ENCODE measurements around the gene CCDC171. TPM values are rescaled to one million over a fixed set of nuclear protein-coding genes. Genes with fewer than 3 reads are reported as not detected.

The CCDC171 gene
- total and polyA plus RNA-seq, 10 of the 15 experiments (the other 5 are each of a cell fraction or from before 2014, with no cell fraction given) = 1.00 to 7.2 (median 2.8) TPM

DNA sequence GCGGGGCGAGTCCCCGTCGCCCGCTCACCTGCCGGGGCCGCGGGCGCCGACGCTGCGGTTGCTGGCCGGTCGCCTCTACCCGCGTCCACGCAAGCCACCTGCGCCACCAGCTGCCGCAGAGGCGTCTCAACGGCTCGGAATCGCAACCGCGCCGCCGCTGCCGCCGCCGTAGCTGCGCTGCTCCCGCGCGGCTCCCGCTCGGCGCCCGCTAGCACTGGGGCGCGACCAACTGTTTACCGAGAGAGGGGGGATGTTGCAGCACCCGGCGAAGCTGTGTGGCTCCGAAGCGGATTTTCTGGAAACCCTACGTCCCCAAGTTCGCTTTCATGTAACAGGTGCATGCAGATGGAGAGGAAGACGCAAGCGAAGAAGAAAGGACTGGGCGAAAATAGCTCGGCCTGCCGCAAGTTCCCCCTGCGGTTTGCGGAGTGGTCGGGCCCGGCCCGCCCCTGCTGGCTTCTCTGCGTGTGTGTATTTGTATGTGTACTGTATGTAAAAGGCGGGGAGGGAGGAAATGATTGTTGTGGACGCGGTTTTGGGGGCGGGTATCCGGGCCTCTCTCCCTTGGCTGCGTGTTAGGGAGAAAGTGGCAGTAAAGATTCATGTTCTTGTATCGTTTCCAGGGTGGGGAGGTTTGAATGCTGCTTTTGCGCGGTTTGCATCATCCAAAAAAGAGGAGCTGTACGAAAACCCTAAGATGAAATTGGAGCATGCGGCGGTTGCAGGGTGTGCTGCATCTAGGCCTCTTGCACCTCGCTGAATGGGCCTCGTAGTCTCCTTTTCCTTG, 41.9 kb upstream of the CCDC171 start, which contains the start of gene PSIP1 (continued):
- TF ChIP-seq, protein P1, sequence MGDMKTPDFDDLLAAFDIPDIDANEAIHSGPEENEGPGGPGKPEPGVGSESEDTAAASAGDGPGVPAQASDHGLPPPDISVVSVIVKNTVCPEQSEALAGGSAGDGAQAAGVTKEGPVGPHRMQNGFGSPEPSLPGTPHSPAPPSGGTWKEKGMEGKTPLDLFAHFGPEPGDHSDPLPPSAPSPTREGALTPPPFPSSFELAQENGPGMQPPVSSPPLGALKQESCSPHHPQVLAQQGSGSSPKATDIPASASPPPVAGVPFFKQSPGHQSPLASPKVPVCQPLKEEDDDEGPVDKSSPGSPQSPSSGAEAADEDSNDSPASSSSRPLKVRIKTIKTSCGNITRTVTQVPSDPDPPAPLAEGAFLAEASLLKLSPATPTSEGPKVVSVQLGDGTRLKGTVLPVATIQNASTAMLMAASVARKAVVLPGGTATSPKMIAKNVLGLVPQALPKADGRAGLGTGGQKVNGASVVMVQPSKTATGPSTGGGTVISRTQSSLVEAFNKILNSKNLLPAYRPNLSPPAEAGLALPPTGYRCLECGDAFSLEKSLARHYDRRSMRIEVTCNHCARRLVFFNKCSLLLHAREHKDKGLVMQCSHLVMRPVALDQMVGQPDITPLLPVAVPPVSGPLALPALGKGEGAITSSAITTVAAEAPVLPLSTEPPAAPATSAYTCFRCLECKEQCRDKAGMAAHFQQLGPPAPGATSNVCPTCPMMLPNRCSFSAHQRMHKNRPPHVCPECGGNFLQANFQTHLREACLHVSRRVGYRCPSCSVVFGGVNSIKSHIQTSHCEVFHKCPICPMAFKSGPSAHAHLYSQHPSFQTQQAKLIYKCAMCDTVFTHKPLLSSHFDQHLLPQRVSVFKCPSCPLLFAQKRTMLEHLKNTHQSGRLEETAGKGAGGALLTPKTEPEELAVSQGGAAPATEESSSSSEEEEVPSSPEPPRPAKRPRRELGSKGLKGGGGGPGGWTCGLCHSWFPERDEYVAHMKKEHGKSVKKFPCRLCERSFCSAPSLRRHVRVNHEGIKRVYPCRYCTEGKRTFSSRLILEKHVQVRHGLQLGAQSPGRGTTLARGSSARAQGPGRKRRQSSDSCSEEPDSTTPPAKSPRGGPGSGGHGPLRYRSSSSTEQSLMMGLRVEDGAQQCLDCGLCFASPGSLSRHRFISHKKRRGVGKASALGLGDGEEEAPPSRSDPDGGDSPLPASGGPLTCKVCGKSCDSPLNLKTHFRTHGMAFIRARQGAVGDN (IDR thresholded peaks at IDR 0.05) = peak; percentile 72
- TF ChIP-seq NFYA (IDR thresholded peaks at IDR 0.05; ENCODE audit: borderline replicate concordance, low read depth, low read length) (no peak), SMARCA5 (IDR thresholded peaks at IDR 0.05) (0 out of 2 replicates have a peak, but pooled peaks have one; percentile 83), RELA (IDR thresholded peaks at IDR 0.05; ENCODE audit: borderline replicate concordance, partially characterized antibody) (peak; percentile 86), GABPA (IDR thresholded peaks at IDR 0.05; ENCODE audit: low read depth) (no peak), NR2C2 (IDR thresholded peaks at IDR 0.05; ENCODE audit: borderline replicate concordance, control insufficient read depth, insufficient read length, low read depth) (no peak), MXI1 (IDR thresholded peaks at IDR 0.05; ENCODE audit: low read depth, low read length) (peak; percentile 51; the same call in 1 of the 2 replicates), RAD21 (IDR thresholded peaks at IDR 0.05; ENCODE audit: insufficient read depth, low read depth, low read length) (no peak; the same call in 1 of the 2 replicates), ASH2L (IDR thresholded peaks at IDR 0.05; ENCODE audit: borderline replicate concordance, low read depth) (peak; percentile 99), NFIC (IDR thresholded peaks at IDR 0.05; ENCODE audit: low read depth, low read length) (peak; percentile 82), CREM (IDR thresholded peaks at IDR 0.05; ENCODE audit: low read depth) (peak; percentile 54)
- TF ChIP-seq, protein P2, sequence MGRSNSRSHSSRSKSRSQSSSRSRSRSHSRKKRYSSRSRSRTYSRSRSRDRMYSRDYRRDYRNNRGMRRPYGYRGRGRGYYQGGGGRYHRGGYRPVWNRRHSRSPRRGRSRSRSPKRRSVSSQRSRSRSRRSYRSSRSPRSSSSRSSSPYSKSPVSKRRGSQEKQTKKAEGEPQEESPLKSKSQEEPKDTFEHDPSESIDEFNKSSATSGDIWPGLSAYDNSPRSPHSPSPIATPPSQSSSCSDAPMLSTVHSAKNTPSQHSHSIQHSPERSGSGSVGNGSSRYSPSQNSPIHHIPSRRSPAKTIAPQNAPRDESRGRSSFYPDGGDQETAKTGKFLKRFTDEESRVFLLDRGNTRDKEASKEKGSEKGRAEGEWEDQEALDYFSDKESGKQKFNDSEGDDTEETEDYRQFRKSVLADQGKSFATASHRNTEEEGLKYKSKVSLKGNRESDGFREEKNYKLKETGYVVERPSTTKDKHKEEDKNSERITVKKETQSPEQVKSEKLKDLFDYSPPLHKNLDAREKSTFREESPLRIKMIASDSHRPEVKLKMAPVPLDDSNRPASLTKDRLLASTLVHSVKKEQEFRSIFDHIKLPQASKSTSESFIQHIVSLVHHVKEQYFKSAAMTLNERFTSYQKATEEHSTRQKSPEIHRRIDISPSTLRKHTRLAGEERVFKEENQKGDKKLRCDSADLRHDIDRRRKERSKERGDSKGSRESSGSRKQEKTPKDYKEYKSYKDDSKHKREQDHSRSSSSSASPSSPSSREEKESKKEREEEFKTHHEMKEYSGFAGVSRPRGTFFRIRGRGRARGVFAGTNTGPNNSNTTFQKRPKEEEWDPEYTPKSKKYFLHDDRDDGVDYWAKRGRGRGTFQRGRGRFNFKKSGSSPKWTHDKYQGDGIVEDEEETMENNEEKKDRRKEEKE (IDR thresholded peaks at IDR 0.05) = peak; percentile 99
- TF ChIP-seq, protein P3, sequence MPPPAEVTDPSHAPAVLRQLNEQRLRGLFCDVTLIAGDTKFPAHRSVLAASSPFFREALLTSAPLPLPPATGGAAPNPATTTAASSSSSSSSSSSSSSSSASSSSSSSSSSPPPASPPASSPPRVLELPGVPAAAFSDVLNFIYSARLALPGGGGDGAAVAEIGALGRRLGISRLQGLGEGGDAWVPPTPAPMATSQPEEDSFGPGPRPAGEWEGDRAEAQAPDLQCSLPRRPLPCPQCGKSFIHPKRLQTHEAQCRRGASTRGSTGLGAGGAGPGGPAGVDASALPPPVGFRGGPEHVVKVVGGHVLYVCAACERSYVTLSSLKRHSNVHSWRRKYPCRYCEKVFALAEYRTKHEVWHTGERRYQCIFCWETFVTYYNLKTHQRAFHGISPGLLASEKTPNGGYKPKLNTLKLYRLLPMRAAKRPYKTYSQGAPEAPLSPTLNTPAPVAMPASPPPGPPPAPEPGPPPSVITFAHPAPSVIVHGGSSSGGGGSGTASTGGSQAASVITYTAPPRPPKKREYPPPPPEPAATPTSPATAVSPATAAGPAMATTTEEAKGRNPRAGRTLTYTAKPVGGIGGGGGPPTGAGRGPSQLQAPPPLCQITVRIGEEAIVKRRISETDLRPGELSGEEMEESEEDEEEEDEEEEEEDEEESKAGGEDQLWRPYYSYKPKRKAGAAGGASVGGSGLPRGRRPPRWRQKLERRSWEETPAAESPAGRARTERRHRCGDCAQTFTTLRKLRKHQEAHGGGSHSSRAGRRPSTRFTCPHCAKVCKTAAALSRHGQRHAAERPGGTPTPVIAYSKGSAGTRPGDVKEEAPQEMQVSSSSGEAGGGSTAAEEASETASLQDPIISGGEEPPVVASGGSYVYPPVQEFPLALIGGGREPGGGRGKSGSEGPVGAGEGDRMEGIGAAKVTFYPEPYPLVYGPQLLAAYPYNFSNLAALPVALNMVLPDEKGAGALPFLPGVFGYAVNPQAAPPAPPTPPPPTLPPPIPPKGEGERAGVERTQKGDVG (CRISPR knock-in tag; IDR thresholded peaks at IDR 0.05) = no peak
- TF ChIP-seq, protein P4, sequence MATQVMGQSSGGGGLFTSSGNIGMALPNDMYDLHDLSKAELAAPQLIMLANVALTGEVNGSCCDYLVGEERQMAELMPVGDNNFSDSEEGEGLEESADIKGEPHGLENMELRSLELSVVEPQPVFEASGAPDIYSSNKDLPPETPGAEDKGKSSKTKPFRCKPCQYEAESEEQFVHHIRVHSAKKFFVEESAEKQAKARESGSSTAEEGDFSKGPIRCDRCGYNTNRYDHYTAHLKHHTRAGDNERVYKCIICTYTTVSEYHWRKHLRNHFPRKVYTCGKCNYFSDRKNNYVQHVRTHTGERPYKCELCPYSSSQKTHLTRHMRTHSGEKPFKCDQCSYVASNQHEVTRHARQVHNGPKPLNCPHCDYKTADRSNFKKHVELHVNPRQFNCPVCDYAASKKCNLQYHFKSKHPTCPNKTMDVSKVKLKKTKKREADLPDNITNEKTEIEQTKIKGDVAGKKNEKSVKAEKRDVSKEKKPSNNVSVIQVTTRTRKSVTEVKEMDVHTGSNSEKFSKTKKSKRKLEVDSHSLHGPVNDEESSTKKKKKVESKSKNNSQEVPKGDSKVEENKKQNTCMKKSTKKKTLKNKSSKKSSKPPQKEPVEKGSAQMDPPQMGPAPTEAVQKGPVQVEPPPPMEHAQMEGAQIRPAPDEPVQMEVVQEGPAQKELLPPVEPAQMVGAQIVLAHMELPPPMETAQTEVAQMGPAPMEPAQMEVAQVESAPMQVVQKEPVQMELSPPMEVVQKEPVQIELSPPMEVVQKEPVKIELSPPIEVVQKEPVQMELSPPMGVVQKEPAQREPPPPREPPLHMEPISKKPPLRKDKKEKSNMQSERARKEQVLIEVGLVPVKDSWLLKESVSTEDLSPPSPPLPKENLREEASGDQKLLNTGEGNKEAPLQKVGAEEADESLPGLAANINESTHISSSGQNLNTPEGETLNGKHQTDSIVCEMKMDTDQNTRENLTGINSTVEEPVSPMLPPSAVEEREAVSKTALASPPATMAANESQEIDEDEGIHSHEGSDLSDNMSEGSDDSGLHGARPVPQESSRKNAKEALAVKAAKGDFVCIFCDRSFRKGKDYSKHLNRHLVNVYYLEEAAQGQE (IDR thresholded peaks at IDR 0.05; ENCODE audit: low read depth, low read length) = no peak

Measured in GM12878 (cell line).